Measurements from ENCODE around the gene DIS3L2.

The DIS3L2 gene

GRCh38 chr2:232319067-232319802 lies 357.7 kb downstream of the DIS3L2 start:
- TF ChIP-seq, protein P1, sequence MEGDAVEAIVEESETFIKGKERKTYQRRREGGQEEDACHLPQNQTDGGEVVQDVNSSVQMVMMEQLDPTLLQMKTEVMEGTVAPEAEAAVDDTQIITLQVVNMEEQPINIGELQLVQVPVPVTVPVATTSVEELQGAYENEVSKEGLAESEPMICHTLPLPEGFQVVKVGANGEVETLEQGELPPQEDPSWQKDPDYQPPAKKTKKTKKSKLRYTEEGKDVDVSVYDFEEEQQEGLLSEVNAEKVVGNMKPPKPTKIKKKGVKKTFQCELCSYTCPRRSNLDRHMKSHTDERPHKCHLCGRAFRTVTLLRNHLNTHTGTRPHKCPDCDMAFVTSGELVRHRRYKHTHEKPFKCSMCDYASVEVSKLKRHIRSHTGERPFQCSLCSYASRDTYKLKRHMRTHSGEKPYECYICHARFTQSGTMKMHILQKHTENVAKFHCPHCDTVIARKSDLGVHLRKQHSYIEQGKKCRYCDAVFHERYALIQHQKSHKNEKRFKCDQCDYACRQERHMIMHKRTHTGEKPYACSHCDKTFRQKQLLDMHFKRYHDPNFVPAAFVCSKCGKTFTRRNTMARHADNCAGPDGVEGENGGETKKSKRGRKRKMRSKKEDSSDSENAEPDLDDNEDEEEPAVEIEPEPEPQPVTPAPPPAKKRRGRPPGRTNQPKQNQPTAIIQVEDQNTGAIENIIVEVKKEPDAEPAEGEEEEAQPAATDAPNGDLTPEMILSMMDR (IDR thresholded peaks at IDR 0.05; ENCODE audit: borderline replicate concordance, insufficient read depth, low read depth, low read length): no peak
- no peak overlapping the region for H3K4me3 ChIP-seq (ENCODE audit: low read depth, low read length)

GRCh38 chr2:232319803-232320442 lies 358.4 kb downstream of the DIS3L2 start:
- H3K4me3 ChIP-seq (ENCODE audit: low read depth, low read length): no peak overlapping the region
- TF ChIP-seq, protein P1 (IDR thresholded peaks at IDR 0.05; ENCODE audit: borderline replicate concordance, insufficient read depth, low read depth, low read length): no peak

DNA sequence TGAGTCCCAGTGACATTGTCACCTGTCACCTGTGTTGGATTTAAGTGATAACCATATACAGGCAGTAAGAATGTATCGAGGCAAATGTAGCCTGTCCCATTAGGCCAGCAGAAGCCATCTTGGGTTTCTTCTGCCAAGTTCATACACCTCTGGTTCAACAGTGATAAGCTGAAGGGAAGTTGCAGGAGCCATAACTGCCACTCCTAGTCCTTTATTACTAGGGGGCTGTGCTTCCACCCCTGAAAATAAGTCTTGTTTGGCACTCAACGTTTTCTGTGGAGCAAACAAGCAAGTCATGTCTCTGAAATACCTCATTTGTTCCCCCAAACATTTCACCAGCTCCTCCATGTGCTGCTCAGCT lies 358.9 kb downstream of the DIS3L2 start:
- TF ChIP-seq, protein P1 (IDR thresholded peaks at IDR 0.05; ENCODE audit: borderline replicate concordance, insufficient read depth, low read depth, low read length): no peak
- no peak overlapping the region for H3K4me3 ChIP-seq (ENCODE audit: low read depth, low read length)

- TF ChIP-seq, protein P1 (IDR thresholded peaks at IDR 0.05; ENCODE audit: borderline replicate concordance, insufficient read depth, low read depth, low read length): no peak
- no peak overlapping the region for H3K4me3 ChIP-seq (ENCODE audit: low read depth, low read length)
Measured at GRCh38 chr2:232321156-232321816, 359.8 kb downstream of the DIS3L2 start.

- H3K4me3 ChIP-seq (ENCODE audit: low read depth, low read length): no peak overlapping the region
- TF ChIP-seq, protein P1 (IDR thresholded peaks at IDR 0.05; ENCODE audit: borderline replicate concordance, insufficient read depth, low read depth, low read length): no peak
Measured at GRCh38 chr2:232321817-232322559, 360.5 kb downstream of the DIS3L2 start.

- no peak overlapping the region for H3K4me3 ChIP-seq (ENCODE audit: low read depth, low read length)
- TF ChIP-seq, protein P1 (IDR thresholded peaks at IDR 0.05; ENCODE audit: borderline replicate concordance, insufficient read depth, low read depth, low read length): no peak
Measured at GRCh38 chr2:232322560-232323327, 361.2 kb downstream of the DIS3L2 start.

Measured in GM12875 (cell line).